Psoas muscle (tissue), 8 donors: ENCODE data around the gene BSDC1. TPM values are rescaled to one million over a fixed set of nuclear protein-coding genes. Genes with fewer than 3 reads are reported as not detected.

Experiments
- ATAC-seq, 4 donors: fragments of 200-7000 bp; cut with Tn5 transposase; one replicate each; pipeline ENCODE4 v1.9.1; 2020; ENCODE audit warnings: moderate library complexity in 3 of 4, mild to moderate bottlenecking in 2 of 4
- DNase-seq, 2 donors: peaks; one replicate each; pipeline ENCODE4 v3.0.0-alpha.2; 2020
- H3K27ac ChIP-seq: fragments of 200-600 bp; one replicate; pipeline ENCODE4 v1.8.0; 2022
- H3K27me3 ChIP-seq, 3 donors: fragments of 200-600 bp in 1 of 3; one replicate each; pipeline versions ENCODE4 v1.6.1 to v1.8.0; 2013 to 2022; ENCODE audit warnings: low read length in 2 of 3, mild to moderate bottlenecking in 2 of 3, moderate library complexity in 1 of 3; ENCODE audit not compliant: insufficient read depth in 3 of 3
- H3K36me3 ChIP-seq, 2 donors: fragments of 200-600 bp in 1 of 2; one replicate each; pipeline versions ENCODE4 v1.6.1 to v1.8.0; 2013 to 2022; ENCODE audit warnings: low read depth in 1 of 2, mild to moderate bottlenecking in 1 of 2, moderate library complexity in 1 of 2; ENCODE audit not compliant: insufficient read depth in 1 of 2
- H3K4me1 ChIP-seq: fragments of 200-600 bp; one replicate; pipeline ENCODE4 v1.8.0; 2022
- H3K4me3 ChIP-seq: fragments of 200-600 bp; one replicate; pipeline ENCODE4 v1.8.0; 2022; ENCODE audit warnings: mild to moderate bottlenecking
- H3K9me3 ChIP-seq: fragments of 200-600 bp; one replicate; pipeline ENCODE4 v1.8.0; 2022
- WGBS, 3 donors: extraction: QIAGEN DNeasy Blood & Tissue Kit; methylation state at CpG; one replicate each; pipeline versions ENCODE4 v1.1.6 to v1.1.7; 2013; 5-methylcytosine and 5-hydroxymethylcytosine counted together
- intact Hi-C, 2 donors: fragments of 100-400 bp; cut with DNase I; formaldehyde crosslinking; loops; one replicate each; pipeline versions ENCODE4 v1.11.0 to v1.14.2; 2022
- polyA plus RNA-seq, 3 donors: library from polyadenylated mRNA; stranded (reverse); fragments of 200-250 nt; gene quantifications; one replicate each; pipeline ENCODE4 v1.2.3, GENCODE V29; 2013
- total RNA-seq, 4 donors: library from RNA; stranded (reverse); fragmentation: NEBNext Ultra II Directional in 2 of 4; extraction: Animal tissue kit (Norgen Biotek cat#: 25700) in 2 of 4; gene quantifications; one replicate each; pipeline versions ENCODE4 v1.2.1 to v1.2.4, GENCODE V29; 2021 to 2023
- TF ChIP-seq, protein P1 (sequence below): fragments of 200-600 bp; IDR thresholded peaks from one replicate; pipeline ENCODE4 v1.8.0; 2022; ENCODE audit warnings: antibody characterized with exemption
- donor health status: healthy with polysubstance abuse.
- donor health status: DM: no; HTN: no; CAD: no; lungs with moderate emphysema.
- donor health status: Bipolar disorder and iron deficiency.
- donor health status: healthy.
- donor health status: DM: yes; HTN: yes; CAD: no.
- donor health status: DM: no; HTN: no; CAD: no.
- donor health status: DM: no; HTN: no; CAD: no.
- donor health status: DM: yes; HTN: yes; CAD: no.

BSDC1 gene
- total and polyA plus RNA-seq, 7 donors, result 25.4 to 68.4 (median 32.2) TPM

DNA sequence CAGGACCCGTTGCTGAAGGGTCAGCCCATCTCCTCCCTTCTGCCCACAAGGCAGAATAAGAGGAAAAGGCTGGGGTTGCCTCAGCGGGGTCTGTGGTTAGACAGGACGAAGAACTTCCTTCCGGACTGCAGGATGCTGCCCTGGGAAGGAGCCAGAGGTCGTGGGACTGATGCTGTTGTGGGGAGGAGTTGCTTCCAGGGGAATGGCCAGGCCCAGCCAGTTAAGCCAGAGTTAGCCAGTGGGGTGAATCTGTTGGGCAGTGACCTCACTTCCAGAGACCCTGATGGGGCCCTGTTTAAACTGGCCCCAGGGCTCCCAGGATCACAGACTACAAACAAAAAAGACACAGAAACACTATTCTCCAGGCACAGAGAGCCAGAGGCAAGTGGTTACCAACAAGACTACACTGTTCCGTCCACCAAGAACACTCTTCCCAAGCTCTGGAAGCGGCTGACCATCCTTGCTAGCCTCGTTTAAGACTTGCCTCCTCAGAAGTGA, 45.0 kb downstream of the BSDC1 start:
- TF ChIP-seq, protein P1, sequence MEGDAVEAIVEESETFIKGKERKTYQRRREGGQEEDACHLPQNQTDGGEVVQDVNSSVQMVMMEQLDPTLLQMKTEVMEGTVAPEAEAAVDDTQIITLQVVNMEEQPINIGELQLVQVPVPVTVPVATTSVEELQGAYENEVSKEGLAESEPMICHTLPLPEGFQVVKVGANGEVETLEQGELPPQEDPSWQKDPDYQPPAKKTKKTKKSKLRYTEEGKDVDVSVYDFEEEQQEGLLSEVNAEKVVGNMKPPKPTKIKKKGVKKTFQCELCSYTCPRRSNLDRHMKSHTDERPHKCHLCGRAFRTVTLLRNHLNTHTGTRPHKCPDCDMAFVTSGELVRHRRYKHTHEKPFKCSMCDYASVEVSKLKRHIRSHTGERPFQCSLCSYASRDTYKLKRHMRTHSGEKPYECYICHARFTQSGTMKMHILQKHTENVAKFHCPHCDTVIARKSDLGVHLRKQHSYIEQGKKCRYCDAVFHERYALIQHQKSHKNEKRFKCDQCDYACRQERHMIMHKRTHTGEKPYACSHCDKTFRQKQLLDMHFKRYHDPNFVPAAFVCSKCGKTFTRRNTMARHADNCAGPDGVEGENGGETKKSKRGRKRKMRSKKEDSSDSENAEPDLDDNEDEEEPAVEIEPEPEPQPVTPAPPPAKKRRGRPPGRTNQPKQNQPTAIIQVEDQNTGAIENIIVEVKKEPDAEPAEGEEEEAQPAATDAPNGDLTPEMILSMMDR, result no peak
- DNase-seq, result peak; percentile 56 to 65
- H3K9me3 ChIP-seq, result no peaks in the 10 kb centered on the region
- peak overlapping the region; percentile 30 for H3K27ac ChIP-seq
- H3K4me1 ChIP-seq, result peaks cover 17% of the 10 kb centered on the region
- no peak for ATAC-seq
- H3K4me3 ChIP-seq, result no peak overlapping the region
- H3K36me3 ChIP-seq, result peaks cover 0 to 10% of the 10 kb centered on the region in 2 donors
- no peaks in the 10 kb centered on the region for H3K27me3 ChIP-seq
- intact Hi-C loops, result no loop called here
- 53 to 63% (median 58%) methylated on average over 8 of the region's 8 CpGs for WGBS, 3 donors

DNA sequence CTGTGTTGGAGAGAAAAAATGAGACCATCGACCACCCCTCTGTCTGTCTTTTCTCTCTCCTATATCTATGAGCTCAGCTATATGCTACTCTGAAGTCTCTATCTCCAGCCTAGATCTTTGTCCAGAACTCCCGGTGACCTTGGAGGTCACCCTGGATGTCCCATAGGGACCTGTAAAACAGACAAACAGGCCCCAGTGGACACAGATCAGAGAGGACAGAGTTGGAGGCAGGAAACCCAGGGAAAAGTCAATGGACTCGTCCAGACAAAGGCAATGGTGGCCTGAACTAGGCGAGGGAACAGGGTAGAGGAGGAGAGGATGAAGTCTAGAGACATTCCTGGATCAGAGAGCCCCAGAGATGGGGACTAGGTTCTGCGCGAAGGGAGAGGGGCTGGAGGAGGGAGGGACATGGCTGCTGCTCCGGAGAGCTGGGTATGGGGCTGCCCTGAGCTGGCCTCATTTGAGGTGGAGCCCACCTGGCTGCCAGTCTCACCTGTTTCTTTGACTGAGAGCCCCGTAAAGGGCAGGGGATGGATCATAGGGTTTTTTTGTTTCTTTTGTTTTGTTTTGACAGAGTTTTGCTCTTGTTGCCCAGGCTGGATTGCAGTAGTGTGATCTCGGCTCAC, 47.6 kb downstream of the BSDC1 start:
- no peak overlapping the region for H3K4me3 ChIP-seq
- DNase-seq, result no peak
- H3K27me3 ChIP-seq, result no peaks in the 10 kb centered on the region
- 75 to 84% (median 76%) methylated on average over 9 of the region's 9 CpGs for WGBS, 3 donors
- no peak overlapping the region for H3K27ac ChIP-seq
- intact Hi-C loops, result no loop called here
- H3K4me1 ChIP-seq, result no peaks in the 10 kb centered on the region
- no peak for ATAC-seq
- TF ChIP-seq, protein P1, result no peak
- no peaks in the 10 kb centered on the region for H3K36me3 ChIP-seq
- no peaks in the 10 kb centered on the region for H3K9me3 ChIP-seq

DNA sequence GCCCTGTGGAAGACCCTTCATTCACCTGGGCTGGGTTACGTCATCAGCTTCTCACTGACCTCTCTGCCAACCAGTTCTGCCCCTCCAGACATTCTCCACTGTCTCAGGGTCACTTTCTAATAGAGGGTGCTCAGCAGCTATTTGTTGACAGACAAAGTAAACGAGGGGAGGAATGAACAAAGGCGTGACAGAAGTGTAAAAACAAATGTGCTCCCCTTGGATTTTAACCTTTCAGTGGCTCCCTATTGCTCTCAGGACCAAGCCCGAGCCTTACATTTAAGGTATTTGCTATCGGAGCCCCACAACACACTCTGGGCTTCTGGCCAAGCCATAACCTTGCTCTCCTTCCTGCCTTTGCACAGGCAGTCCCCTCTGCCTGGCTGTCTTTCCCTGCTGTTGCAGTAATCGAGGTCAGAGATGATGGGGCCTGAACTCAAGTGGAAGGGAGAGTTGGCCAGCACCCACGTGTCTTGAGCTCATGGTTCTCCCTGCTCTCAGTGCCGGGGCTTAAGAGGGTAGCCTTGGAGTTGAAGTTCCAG, 48.9 kb downstream of the BSDC1 start:
- Histone ChIP-seq H3K27ac (no peak overlapping the region), H3K4me1 (no peaks in the 10 kb centered on the region), H3K4me3 (no peak overlapping the region), H3K9me3 (no peaks in the 10 kb centered on the region), H3K27me3 (no peaks in the 10 kb centered on the region), H3K36me3 (no peaks in the 10 kb centered on the region)
- no peak for ATAC-seq
- DNase-seq, result no peak
- 54 to 63% (median 57%) methylated on average over 8 of the region's 8 CpGs for WGBS, 3 donors
- TF ChIP-seq, protein P1, result no peak
- intact Hi-C loops, result no loop called here

DNA sequence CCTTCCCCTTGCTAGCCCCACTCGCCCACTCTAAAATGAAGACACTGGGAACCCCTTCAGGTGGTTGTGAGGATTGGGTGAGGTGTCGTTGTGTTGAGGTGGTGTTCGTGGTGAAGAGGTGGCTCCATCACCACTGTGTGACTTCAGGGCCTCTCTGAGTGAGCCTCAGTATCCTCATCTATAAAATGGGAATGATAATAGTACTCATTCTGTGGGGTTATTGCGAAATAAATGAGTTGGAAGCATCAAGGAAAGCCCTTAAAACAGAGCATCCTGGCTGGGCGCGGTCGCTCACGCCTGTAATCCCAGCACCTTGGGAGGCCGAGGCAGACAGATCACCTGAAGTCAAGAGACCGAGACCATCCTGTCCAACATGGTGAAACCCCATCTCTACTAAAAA, 51.5 kb downstream of the BSDC1 start:
- Histone ChIP-seq H3K27me3 (no peaks in the 10 kb centered on the region), H3K4me3 (no peak overlapping the region), H3K36me3 (no peaks in the 10 kb centered on the region), H3K27ac (no peak overlapping the region), H3K9me3 (no peaks in the 10 kb centered on the region), H3K4me1 (no peaks in the 10 kb centered on the region)
- intact Hi-C loops, result no loop called here
- DNase-seq, result no peak
- ATAC-seq, result no peak
- WGBS, 3 donors, result 97 to 98% (median 97%) methylated on average over 10 of the region's 10 CpGs
- TF ChIP-seq, protein P1, result no peak
